Cardiac muscle cell (in vitro differentiated cells and primary cell): ENCODE results near the gene TMEM187. TPM values are rescaled to one million over a fixed set of nuclear protein-coding genes. Genes with fewer than 3 reads are reported as not detected.
A peak's percentile ranks its signal among the peaks of the same experiment; 100 is the strongest.

Source experiments
- DNase-seq, 2 donors: peaks; one replicate each; pipeline versions ENCODE4 v3.0.0 to v3.0.0-alpha.2; 2010 to 2017; ENCODE audit warnings: low read depth in 1 of 2, low spot score in 1 of 2
- H3K27ac ChIP-seq: fragments of 200-600 bp; sonication (generic); 2 replicates; pipeline ENCODE4 v1.5.1; 2016
- H3K27me3 ChIP-seq: fragments of 200-600 bp; sonication (generic); 2 replicates; pipeline ENCODE4 v1.6.0; 2016; ENCODE audit warnings: control low read depth
- H3K36me3 ChIP-seq: fragments of 200-600 bp; sonication (generic); 2 replicates; pipeline ENCODE4 v1.5.1; 2016; ENCODE audit warnings: control low read depth
- H3K4me1 ChIP-seq: fragments of 200-600 bp; sonication (generic); 2 replicates; pipeline ENCODE4 v1.8.1; 2017; ENCODE audit warnings: low read depth, mild to moderate bottlenecking, mixed run types
- H3K4me3 ChIP-seq: fragments of 200-600 bp; sonication (generic); 2 replicates; pipeline ENCODE4 v1.5.1; 2016; ENCODE audit warnings: mild to moderate bottlenecking
- H3K9me3 ChIP-seq: fragments of 200-600 bp; sonication (generic); 2 replicates; pipeline ENCODE4 v1.5.1; 2017; ENCODE audit warnings: low read depth, mild to moderate bottlenecking, control low read depth
- CTCF ChIP-seq: IDR thresholded peaks from 2 replicates; pipeline ENCODE4 v1.5.1; 2012; ENCODE audit warnings: low read depth, mild to moderate bottlenecking, low read length
- polyA plus RNA-seq: library from polyadenylated mRNA; unstranded; fragments of >200 nt; fragmentation: Nextera tagmentation; extraction: Ambion mirVana; gene quantifications from 2 replicates; pipeline ENCODE4 v1.2.1, GENCODE V29; 2016
- total RNA-seq: library from RNA; depleted of rRNA; stranded (reverse); fragments of >200 nt; gene quantifications from 2 replicates; pipeline ENCODE4 v1.2.3, GENCODE V29; 2016

TMEM187 gene
- total and polyA plus RNA-seq, 2 experiments from 2014 or later = 12.9 TPM

DNA sequence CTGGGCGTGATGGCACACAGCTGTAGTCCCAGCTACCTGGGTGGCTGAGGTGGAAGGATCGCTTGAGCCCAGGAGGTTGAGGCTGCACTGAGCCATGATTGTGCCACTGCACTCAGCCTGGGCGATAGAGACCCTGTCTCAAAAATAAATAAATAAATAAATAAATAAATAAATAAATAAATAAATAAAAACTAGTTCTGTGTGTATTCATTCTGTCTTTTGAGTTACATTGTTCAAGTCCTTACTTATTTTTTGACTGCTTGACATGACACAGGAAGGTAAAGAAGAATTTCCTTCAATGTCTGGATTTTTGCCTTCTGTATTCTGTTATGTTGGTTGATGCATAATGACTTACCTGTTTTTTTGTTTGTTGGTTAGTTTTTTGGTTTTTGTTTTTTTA lies 35.5 kb upstream of the TMEM187 start:
- H3K4me3 ChIP-seq = no peak overlapping the region
- H3K27ac ChIP-seq = no peak overlapping the region
- H3K9me3 ChIP-seq = no peaks in the 10 kb centered on the region
- H3K4me1 ChIP-seq = no peaks in the 10 kb centered on the region
- H3K36me3 ChIP-seq = no peaks in the 10 kb centered on the region
- TF ChIP-seq CTCF = no peak
- no peaks in the 10 kb centered on the region for H3K27me3 ChIP-seq
- no peak for DNase-seq

GRCh38 chrX:153938226-153938786 lies 34.2 kb upstream of the TMEM187 start:
- Histone ChIP-seq H3K4me1 (no peaks in the 10 kb centered on the region), H3K27ac (no peak overlapping the region), H3K36me3 (no peaks in the 10 kb centered on the region), H3K27me3 (no peaks in the 10 kb centered on the region), H3K9me3 (no peaks in the 10 kb centered on the region), H3K4me3 (no peak overlapping the region)
- DNase-seq = no peak
- TF ChIP-seq CTCF = no peak

DNA sequence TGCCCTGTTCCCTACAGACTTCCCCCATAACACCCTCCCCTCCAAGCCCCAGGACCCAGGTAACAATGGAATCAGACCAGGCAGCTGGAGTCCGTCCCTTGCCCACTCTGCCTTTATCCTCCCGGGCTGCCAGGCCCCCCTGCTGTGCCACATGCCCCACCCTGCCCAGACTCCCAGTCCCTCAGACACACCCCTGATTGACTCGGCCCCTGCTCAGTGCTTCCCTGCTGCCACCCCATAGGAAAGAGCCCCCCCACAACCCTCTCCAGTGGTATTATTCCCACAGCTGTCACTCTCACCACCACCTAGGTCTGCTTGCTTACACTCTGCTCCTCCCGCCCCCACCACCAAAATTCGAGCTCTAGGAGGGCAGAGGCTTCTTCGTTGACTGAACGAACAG lies 33.0 kb upstream of the TMEM187 start:
- no peaks in the 10 kb centered on the region for H3K27me3 ChIP-seq
- no peak for DNase-seq
- no peaks in the 10 kb centered on the region for H3K9me3 ChIP-seq
- no peak for TF ChIP-seq CTCF
- no peaks in the 10 kb centered on the region for H3K4me1 ChIP-seq
- H3K27ac ChIP-seq = no peak overlapping the region
- H3K4me3 ChIP-seq = no peak overlapping the region
- H3K36me3 ChIP-seq = no peaks in the 10 kb centered on the region

GRCh38 chrX:153941336-153942252 lies 31.0 kb upstream of the TMEM187 start:
- no peaks in the 10 kb centered on the region for H3K36me3 ChIP-seq
- no peaks in the 10 kb centered on the region for H3K9me3 ChIP-seq
- H3K4me3 ChIP-seq = no peak overlapping the region
- H3K27ac ChIP-seq = no peak overlapping the region
- DNase-seq = no peak
- TF ChIP-seq CTCF = no peak
- H3K4me1 ChIP-seq = no peaks in the 10 kb centered on the region
- no peaks in the 10 kb centered on the region for H3K27me3 ChIP-seq

DNA sequence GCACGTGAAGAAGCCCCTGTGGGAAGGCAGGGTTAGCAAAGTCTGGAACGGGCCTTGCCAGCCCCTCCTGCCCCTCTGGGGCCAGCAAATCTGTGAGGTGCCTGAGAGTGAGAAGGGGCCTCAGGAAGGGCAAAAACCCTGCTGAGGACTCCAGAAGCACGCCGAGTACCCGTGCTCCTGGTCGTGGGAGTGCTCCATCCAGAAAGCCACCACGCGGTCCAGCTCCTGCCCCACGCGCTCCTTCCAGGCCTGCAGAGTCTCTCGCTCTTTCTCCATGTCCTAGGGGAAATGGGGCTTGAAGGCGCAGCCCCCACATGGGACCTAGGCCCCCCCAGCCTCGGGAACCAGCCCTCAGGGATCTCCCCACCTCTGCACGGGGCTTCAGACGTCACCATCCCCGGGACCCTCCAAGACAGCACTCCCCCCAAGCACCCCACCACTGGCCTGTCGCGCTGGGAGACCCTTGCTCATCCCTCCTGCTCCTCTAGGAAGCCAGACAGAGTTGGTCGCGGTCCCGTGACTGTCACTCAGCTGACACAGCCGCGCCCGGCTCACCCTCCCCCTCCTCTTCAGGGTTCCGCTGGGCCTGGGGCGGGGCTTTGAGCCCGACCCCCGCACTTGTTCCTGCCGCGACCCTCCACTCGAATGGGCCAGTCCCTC lies 28.3 kb upstream of the TMEM187 start, which contains the start of gene RENBP:
RENBP (minus strand) TSS at position 504 of the 660 bp plus-strand sequence; CDS start at position 471, 33 bp downstream.
- H3K9me3 ChIP-seq = no peaks in the 10 kb centered on the region
- no peak within 1 kb of the TSS for H3K27ac ChIP-seq
- H3K27me3 ChIP-seq = no peaks in the 10 kb centered on the region
- DNase-seq = peak in 1 of 2 donors; percentile 62
- no peak for TF ChIP-seq CTCF
- peak within 1 kb of the TSS; percentile 14 for H3K4me3 ChIP-seq
- no peaks in the 10 kb centered on the region for H3K4me1 ChIP-seq
- no peaks in the 10 kb centered on the region for H3K36me3 ChIP-seq
